HepG2 (cell line): ENCODE data around the gene PNPLA3. TPM values are rescaled to one million over a fixed set of nuclear protein-coding genes. Genes with fewer than 3 reads are reported as not detected.

Source experiments
- ATAC-seq: fragments of 200-7000 bp; cut with Tn5 transposase; 3 replicates; pipeline ENCODE4 v1.9.1; 2020; ENCODE audit warnings: mild to moderate bottlenecking, moderate library complexity
- BruUV-seq: library from RNA; stranded (reverse); fragments of 400-500 nt; replicated peaks from 2 replicates; lab custom pipeline; 2021; lab: Mats Ljungman, UMichigan
- CTCF ChIA-PET: fragments of 300-600 bp; formaldehyde crosslinking; extraction: SDS; loops from one replicate; lab custom pipeline; 2021; ENCODE audit warnings: low total read pairs, inconsistent platforms, low intra/inter-chr PET ratio; lab: Yijun Ruan, JAX
- POLR2A ChIA-PET: fragments of 350-600 bp; sonication (Branson Sonifier 250); formaldehyde crosslinking; loops from one replicate; lab custom pipeline; 2020; ENCODE audit warnings: antibody characterized with exemption, inconsistent platforms; lab: Yijun Ruan, JAX
- DNase-seq: peaks from one replicate; pipeline ENCODE4 v3.0.0-alpha.2; 2015; ENCODE audit warnings: low spot score
- FAIRE-seq: peaks from 3 replicates; lab custom pipeline; 2011; peaks lifted over from hg19 to GRCh38; lab: Jason Lieb, UNC
- H2AFZ ChIP-seq: one replicate; pipeline ENCODE4 v1.6.1; 2011; ENCODE audit warnings: low read length, inconsistent platforms
- H3K27ac ChIP-seq: fragments of 300-600 bp; 3 replicates; pipeline ENCODE4 v1.8.0; 2011; ENCODE audit warnings: mixed run types, mild to moderate bottlenecking, mixed read lengths, low read length, inconsistent platforms; ENCODE audit not compliant: insufficient read depth; ENCODE audit errors: extremely low read length
- H3K27me3 ChIP-seq, 2 experiments: fragments of 200-600 bp in 1 of 2; 2 replicates in 1 of 2; 3 replicates in 1 of 2; pipeline versions ENCODE4 v1.6.0 to v1.8.0; 2011; ENCODE audit warnings: low read length in 2 of 2, mild to moderate bottlenecking in 2 of 2, moderate library complexity in 2 of 2, inconsistent platforms in 1 of 2; ENCODE audit not compliant: insufficient read depth in 2 of 2, control insufficient read depth in 1 of 2
- H3K36me3 ChIP-seq, 2 experiments: fragments of 200-600 bp in 1 of 2; replicated peaks in 1 of 2; 2 replicates in 1 of 2; 3 replicates in 1 of 2; pipeline versions ENCODE4 v1.5.1 to v1.8.0; 2011; ENCODE audit warnings: low read length in 2 of 2, inconsistent platforms in 1 of 2; ENCODE audit not compliant: insufficient read depth in 2 of 2, control insufficient read depth in 1 of 2
- H3K4me1 ChIP-seq: 2 replicates; pipeline ENCODE4 v1.5.1; 2012; ENCODE audit warnings: low read length, inconsistent platforms; ENCODE audit not compliant: insufficient read depth
- H3K4me2 ChIP-seq: 2 replicates; pipeline ENCODE4 v1.6.0; 2011; ENCODE audit warnings: low read depth, low read length, inconsistent platforms
- H3K4me3 ChIP-seq, 3 experiments: fragments of 200-600 bp in 1 of 3; sonication (generic), shearing (Covaris generic) in 1 of 3; replicated peaks in 1 of 3; 2 replicates each; pipeline ENCODE4 v1.5.1; 2011 to 2016; ENCODE audit warnings: low read length in 3 of 3, inconsistent platforms in 2 of 3, low read depth in 2 of 3, mild to moderate bottlenecking in 2 of 3, control low read depth in 1 of 3, mixed read lengths in 1 of 3; ENCODE audit not compliant: insufficient read depth in 1 of 3
- H3K79me2 ChIP-seq: one replicate; pipeline ENCODE4 v1.6.1; 2011; ENCODE audit warnings: low read length, inconsistent platforms; ENCODE audit not compliant: insufficient read depth
- H3K9ac ChIP-seq: 2 replicates; pipeline ENCODE4 v1.6.0; 2011; ENCODE audit warnings: mild to moderate bottlenecking, low read depth, low read length, inconsistent platforms; ENCODE audit not compliant: insufficient read depth
- H3K9me3 ChIP-seq: 2 replicates; pipeline ENCODE4 v1.5.1; 2012; ENCODE audit warnings: mild to moderate bottlenecking, low read length
- H4K20me1 ChIP-seq: 2 replicates; pipeline ENCODE4 v1.6.0; 2011; ENCODE audit warnings: inconsistent platforms, mild to moderate bottlenecking, low read length, moderate library complexity; ENCODE audit not compliant: insufficient read depth
- AGO2 ChIP-seq: fragments of 200-400 bp; formaldehyde crosslinking; optimal IDR thresholded peaks from 2 replicates; pipeline ENCODE3; 2017; ENCODE audit warnings: mild to moderate bottlenecking, low read depth, low read length, moderate library complexity
- KDM5B ChIP-seq: sonication (generic); formaldehyde crosslinking; IDR thresholded peaks from 2 replicates; pipeline ENCODE4 v1.4.0; 2020; ENCODE audit warnings: missing genetic modification reagents, mild to moderate bottlenecking, borderline replicate concordance
- PHF8 ChIP-seq: sonication (generic); formaldehyde crosslinking; IDR thresholded peaks from 2 replicates; pipeline ENCODE4 v1.5.0; 2020; ENCODE audit warnings: missing genetic modification reagents
- RAD21 ChIP-seq: fragments of 450-650 bp; formaldehyde crosslinking; IDR thresholded peaks from 2 replicates; pipeline ENCODE4 v1.5.0; 2020; ENCODE audit warnings: mild to moderate bottlenecking
- RXRA ChIP-seq: sonication (generic); formaldehyde crosslinking; IDR thresholded peaks from 2 replicates; pipeline ENCODE4 v1.5.1; 2020; ENCODE audit warnings: missing genetic modification reagents
- SMC3 ChIP-seq: IDR thresholded peaks from 2 replicates; pipeline ENCODE4 v1.6.1; 2011; ENCODE audit warnings: low read length, improper control_type of control experiment
- SNAPC2 ChIP-seq: sonication (generic); formaldehyde crosslinking; IDR thresholded peaks from 2 replicates; pipeline ENCODE4 v1.8.1; 2022; ENCODE audit warnings: mild to moderate bottlenecking, missing genetic modification reagents
- STAG1 ChIP-seq: sonication (generic); formaldehyde crosslinking; IDR thresholded peaks from 2 replicates; pipeline ENCODE4 v1.4.0; 2020; ENCODE audit warnings: missing genetic modification reagents
- TGIF2 ChIP-seq: IDR thresholded peaks from 2 replicates; pipeline ENCODE4 v1.6.1; 2016; ENCODE audit warnings: control low read depth, missing compliant biosample characterization
- ZBTB38 ChIP-seq: sonication (generic); formaldehyde crosslinking; IDR thresholded peaks from 2 replicates; pipeline ENCODE4 v1.5.1; 2020; ENCODE audit warnings: mild to moderate bottlenecking, missing genetic modification reagents
- WGBS: methylation state at CpG from one replicate; pipeline ENCODE4 v1.1.6; 2017; ENCODE audit warnings: low lambda C conversion rate; 5-methylcytosine and 5-hydroxymethylcytosine counted together
- in situ Hi-C: cut with HindIII; loops from 2 replicates; pipeline ENCODE4 v1.10.0; 2017; ENCODE audit warnings: low pct_unique_long_range_greater_than_20kb; ENCODE audit not compliant: extremely low pct_ligation_motif_present
- intact Hi-C: fragments of 100-400 bp; cut with micrococcal nuclease; formaldehyde crosslinking; loops from one replicate; pipeline ENCODE4 v1.10.0; 2022; ENCODE audit not compliant: unreplicated experiment
- polyA plus RNA-seq, 8 experiments: library from polyadenylated mRNA; depleted of rRNA in 3 of 8; stranded (reverse) in 7 of 8; unstranded in 1 of 8; fragments of >200 nt; fragmentation: Illumina TruSeq in 4 of 8; extraction: Trizol in 4 of 8; gene quantifications; 2 replicates each; pipeline versions ENCODE4 v1.2.1 to v1.2.3, GENCODE V29; 2011 to 2016; ENCODE audit warnings: low read depth in 4 of 8, missing spikeins in 1 of 8, mixed read lengths in 1 of 8; ENCODE audit not compliant: insufficient read depth in 1 of 8
- total RNA-seq, 5 experiments: library from RNA; depleted of rRNA; stranded (reverse); fragments of >200 nt; fragmentation: Illumina TruSeq; extraction: Trizol; gene quantifications; 2 replicates each; pipeline ENCODE4 v1.2.3, GENCODE V29; 2016; ENCODE audit warnings: low read depth in 1 of 5
- TF ChIP-seq, protein P1 (sequence below): sonication (generic); formaldehyde crosslinking; IDR thresholded peaks from 2 replicates; pipeline ENCODE4 v1.4.0; 2020; ENCODE audit warnings: missing genetic modification reagents
- TF ChIP-seq, protein P2 (sequence below): sonication (generic); formaldehyde crosslinking; IDR thresholded peaks from 2 replicates; pipeline ENCODE4 v1.5.0; 2020; ENCODE audit warnings: mild to moderate bottlenecking, missing genetic modification reagents, moderate library complexity
- TF ChIP-seq, protein P3 (sequence below): sonication (generic); formaldehyde crosslinking; IDR thresholded peaks from 2 replicates; pipeline ENCODE4 v1.4.0; 2020; ENCODE audit warnings: missing genetic modification reagents, borderline replicate concordance
- TF ChIP-seq, protein P4 (sequence below): sonication (generic); formaldehyde crosslinking; IDR thresholded peaks from 2 replicates; pipeline ENCODE4 v1.5.0; 2020; ENCODE audit warnings: mild to moderate bottlenecking, missing genetic modification reagents

Gene PNPLA3
- total and polyA plus RNA-seq, 2 of the 13 experiments (the other 11 are each of a cell fraction or from before 2014, with no cell fraction given) = 16.9 to 19.8 TPM

DNA sequence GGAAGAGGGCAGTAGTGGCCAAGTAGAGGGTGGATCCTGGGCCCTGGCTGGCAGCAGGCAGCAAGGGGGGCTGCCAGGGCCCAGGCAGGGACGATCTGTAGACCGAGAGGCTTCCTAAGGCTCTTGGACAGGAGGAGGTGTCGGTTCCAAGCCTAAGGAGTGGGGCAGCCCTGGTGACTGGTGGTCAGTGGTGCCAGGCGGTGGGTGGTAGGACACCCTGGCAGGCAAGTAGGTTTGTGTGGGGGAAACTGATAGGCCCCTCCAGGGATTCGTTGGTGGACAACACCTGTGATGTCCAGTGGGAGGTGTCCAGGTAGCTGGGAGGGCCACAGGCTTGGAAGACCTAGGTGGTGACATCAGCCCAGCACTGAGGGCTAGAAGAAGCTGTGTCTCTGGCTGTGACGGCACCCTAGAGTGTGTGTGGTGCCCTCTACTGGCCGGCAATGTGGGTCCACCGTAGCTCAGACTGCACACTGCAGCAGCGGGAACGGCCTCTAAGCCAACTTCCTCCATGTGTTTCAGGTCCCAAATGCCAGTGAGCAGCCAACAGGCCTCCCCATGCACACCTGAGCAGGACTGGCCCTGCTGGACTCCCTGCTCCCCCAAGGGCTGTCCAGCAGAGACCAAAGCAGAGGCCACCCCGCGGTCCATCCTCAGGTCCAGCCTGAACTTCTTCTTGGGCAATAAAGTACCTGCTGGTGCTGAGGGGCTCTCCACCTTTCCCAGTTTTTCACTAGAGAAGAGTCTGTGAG, 22.2 kb downstream of the PNPLA3 start:
- WGBS = 78% methylated on average over 5 of the region's 12 CpGs
- in situ Hi-C loops (no loop called here), intact Hi-C loops (loop anchor here (1.0 kb wide), 2 partner anchors 21 to 63 kb away; no protein-coding TSS in a partner anchor)
- Histone ChIP-seq H3K79me2 (no peaks in the 10 kb centered on the region), H2AFZ (no peak overlapping the region), H3K9me3 (no peaks in the 10 kb centered on the region), H3K4me3 (no peak overlapping the region), H4K20me1 (no peaks in the 10 kb centered on the region), H3K27ac (no peak overlapping the region), H3K4me1 (no peaks in the 10 kb centered on the region), H3K27me3 (no peaks in the 10 kb centered on the region), H3K36me3 (peaks cover 10 to 40% of the 10 kb centered on the region in 2 experiments), H3K9ac (no peak overlapping the region), H3K4me2 (no peak overlapping the region)
- ATAC-seq (peak; percentile 97), FAIRE-seq (peak; percentile 66), DNase-seq (peak; percentile 60)
- ChIA-PET CTCF (interaction anchor here (1.7 to 1.9 kb wide), 2 partner anchors 61 to 63 kb away, joined by 4 to 7 read pairs; no protein-coding TSS in a partner anchor), POLR2A (interaction anchor here (0.7 to 2.3 kb wide), 5 partner anchors 9 to 23 kb away, joined by 3 to 11 read pairs (median 6); partner anchors contain the start of gene SAMM50)
- BruUV-seq = no TSS peak
- TF ChIP-seq PHF8 (CRISPR knock-in tag) (0 out of 2 replicates have a peak, but pooled peaks have one; percentile 27), AGO2 (peak; percentile 35), TGIF2 (CRISPR knock-in tag) (0 out of 2 replicates have a peak, but pooled peaks have one; percentile 55), SNAPC2 (CRISPR knock-in tag) (0 out of 2 replicates have a peak, but pooled peaks have one; percentile 47), ZBTB38 (CRISPR knock-in tag) (peak; percentile 75; the same call in 1 of the 2 replicates), RAD21 (CRISPR knock-in tag) (peak; percentile 73), SMC3 (peak; percentile 31; the same call in 1 of the 2 replicates), KDM5B (0 out of 2 replicates have a peak, but pooled peaks have one; percentile 14), RXRA (CRISPR knock-in tag) (0 out of 2 replicates have a peak, but pooled peaks have one; percentile 18), STAG1 (CRISPR knock-in tag) (peak; percentile 64)
- TF ChIP-seq, protein P1, sequence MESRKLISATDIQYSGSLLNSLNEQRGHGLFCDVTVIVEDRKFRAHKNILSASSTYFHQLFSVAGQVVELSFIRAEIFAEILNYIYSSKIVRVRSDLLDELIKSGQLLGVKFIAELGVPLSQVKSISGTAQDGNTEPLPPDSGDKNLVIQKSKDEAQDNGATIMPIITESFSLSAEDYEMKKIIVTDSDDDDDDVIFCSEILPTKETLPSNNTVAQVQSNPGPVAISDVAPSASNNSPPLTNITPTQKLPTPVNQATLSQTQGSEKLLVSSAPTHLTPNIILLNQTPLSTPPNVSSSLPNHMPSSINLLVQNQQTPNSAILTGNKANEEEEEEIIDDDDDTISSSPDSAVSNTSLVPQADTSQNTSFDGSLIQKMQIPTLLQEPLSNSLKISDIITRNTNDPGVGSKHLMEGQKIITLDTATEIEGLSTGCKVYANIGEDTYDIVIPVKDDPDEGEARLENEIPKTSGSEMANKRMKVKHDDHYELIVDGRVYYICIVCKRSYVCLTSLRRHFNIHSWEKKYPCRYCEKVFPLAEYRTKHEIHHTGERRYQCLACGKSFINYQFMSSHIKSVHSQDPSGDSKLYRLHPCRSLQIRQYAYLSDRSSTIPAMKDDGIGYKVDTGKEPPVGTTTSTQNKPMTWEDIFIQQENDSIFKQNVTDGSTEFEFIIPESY = peak; percentile 81; the same call in 1 of the 2 replicates
- TF ChIP-seq, protein P2, sequence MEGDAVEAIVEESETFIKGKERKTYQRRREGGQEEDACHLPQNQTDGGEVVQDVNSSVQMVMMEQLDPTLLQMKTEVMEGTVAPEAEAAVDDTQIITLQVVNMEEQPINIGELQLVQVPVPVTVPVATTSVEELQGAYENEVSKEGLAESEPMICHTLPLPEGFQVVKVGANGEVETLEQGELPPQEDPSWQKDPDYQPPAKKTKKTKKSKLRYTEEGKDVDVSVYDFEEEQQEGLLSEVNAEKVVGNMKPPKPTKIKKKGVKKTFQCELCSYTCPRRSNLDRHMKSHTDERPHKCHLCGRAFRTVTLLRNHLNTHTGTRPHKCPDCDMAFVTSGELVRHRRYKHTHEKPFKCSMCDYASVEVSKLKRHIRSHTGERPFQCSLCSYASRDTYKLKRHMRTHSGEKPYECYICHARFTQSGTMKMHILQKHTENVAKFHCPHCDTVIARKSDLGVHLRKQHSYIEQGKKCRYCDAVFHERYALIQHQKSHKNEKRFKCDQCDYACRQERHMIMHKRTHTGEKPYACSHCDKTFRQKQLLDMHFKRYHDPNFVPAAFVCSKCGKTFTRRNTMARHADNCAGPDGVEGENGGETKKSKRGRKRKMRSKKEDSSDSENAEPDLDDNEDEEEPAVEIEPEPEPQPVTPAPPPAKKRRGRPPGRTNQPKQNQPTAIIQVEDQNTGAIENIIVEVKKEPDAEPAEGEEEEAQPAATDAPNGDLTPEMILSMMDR = peak; percentile 89
- TF ChIP-seq, protein P3, sequence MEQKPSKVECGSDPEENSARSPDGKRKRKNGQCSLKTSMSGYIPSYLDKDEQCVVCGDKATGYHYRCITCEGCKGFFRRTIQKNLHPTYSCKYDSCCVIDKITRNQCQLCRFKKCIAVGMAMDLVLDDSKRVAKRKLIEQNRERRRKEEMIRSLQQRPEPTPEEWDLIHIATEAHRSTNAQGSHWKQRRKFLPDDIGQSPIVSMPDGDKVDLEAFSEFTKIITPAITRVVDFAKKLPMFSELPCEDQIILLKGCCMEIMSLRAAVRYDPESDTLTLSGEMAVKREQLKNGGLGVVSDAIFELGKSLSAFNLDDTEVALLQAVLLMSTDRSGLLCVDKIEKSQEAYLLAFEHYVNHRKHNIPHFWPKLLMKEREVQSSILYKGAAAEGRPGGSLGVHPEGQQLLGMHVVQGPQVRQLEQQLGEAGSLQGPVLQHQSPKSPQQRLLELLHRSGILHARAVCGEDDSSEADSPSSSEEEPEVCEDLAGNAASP = no peak
- TF ChIP-seq, protein P4, sequence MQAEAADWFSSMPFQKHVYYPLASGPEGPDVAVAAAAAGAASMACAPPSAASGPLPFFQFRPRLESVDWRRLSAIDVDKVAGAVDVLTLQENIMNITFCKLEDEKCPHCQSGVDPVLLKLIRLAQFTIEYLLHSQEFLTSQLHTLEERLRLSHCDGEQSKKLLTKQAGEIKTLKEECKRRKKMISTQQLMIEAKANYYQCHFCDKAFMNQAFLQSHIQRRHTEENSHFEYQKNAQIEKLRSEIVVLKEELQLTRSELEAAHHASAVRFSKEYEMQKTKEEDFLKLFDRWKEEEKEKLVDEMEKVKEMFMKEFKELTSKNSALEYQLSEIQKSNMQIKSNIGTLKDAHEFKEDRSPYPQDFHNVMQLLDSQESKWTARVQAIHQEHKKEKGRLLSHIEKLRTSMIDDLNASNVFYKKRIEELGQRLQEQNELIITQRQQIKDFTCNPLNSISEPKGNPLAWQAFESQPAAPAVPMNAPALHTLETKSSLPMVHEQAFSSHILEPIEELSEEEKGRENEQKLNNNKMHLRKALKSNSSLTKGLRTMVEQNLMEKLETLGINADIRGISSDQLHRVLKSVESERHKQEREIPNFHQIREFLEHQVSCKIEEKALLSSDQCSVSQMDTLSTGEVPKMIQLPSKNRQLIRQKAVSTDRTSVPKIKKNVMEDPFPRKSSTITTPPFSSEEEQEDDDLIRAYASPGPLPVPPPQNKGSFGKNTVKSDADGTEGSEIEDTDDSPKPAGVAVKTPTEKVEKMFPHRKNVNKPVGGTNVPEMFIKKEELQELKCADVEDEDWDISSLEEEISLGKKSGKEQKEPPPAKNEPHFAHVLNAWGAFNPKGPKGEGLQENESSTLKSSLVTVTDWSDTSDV (CRISPR knock-in tag) = no peak
